A549 (cell line): Measurements from ENCODE around the gene ELP2.

Experiments used
- CTCF ChIP-seq: fragments of >200 bp; sonication (Bioruptor Twin); formaldehyde crosslinking; IDR thresholded peaks from 3 replicates; pipeline ENCODE4 v1.5.1; 2016
- PHF8 ChIP-seq: fragments of 200-600 bp; sonication (generic); IDR thresholded peaks from 2 replicates; pipeline ENCODE4 v1.6.1; 2016; ENCODE audit warnings: low read depth, mild to moderate bottlenecking, antibody characterized with exemption, moderate library complexity, borderline replicate concordance

GRCh38 chr18:36185901-36186460 is 56.3 kb downstream of the ELP2 start:
- TF ChIP-seq CTCF (no peak), PHF8 (no peak)
